ENCODE results near the gene MCM10. TPM values are rescaled to one million over a fixed set of nuclear protein-coding genes. Genes with fewer than 3 reads are reported as not detected.
A peak's percentile ranks its signal among the peaks of the same experiment; 100 is the strongest.

The MCM10 gene
- total and polyA plus RNA-seq, 10 of the 15 experiments (the other 5 are each of a cell fraction or from before 2014, with no cell fraction given): 5.8 to 35.1 (median 23.7) TPM

DNA sequence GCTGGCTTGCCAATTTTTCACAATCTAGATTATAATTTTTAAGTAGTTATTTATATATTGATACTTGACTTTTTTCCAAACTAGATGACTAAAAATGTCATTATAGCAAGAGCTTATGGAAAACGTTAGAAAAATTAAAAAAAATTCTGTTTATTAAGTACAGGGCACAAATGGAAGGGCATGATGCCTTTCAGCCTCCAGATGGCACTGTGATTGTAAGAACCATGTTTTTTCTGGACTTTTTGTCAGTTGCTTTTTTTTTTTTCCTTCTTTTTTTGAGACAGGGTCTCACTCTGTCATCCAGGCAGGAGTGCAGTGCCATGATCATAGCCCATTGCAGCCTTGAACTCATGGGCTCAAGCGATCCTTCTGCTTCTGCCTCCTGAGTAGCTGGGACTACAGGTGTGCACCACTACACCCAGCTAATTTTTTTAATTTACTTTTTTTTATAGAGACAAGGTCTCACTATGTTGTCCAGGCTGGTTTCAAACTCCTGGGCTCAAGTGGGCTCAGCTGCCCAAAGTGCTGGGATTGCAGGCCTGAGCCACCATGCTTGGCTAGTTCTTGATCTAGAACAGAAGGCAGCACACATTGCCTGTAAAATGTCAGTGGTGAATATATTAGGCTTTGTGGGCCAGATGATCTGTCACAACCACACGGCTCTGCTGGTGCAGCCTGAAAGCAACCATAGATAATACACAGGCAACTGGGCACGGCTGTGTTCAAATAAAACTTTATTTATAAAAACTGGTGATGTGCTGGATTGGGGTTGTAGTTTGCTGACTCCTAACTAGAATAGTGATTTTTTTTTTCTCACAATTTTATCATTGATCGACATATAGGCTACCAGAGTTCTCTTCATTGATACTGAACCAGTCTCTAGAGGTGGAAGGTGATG lies 45.4 kb downstream of the MCM10 start (continued):
- TF ChIP-seq, protein P1, sequence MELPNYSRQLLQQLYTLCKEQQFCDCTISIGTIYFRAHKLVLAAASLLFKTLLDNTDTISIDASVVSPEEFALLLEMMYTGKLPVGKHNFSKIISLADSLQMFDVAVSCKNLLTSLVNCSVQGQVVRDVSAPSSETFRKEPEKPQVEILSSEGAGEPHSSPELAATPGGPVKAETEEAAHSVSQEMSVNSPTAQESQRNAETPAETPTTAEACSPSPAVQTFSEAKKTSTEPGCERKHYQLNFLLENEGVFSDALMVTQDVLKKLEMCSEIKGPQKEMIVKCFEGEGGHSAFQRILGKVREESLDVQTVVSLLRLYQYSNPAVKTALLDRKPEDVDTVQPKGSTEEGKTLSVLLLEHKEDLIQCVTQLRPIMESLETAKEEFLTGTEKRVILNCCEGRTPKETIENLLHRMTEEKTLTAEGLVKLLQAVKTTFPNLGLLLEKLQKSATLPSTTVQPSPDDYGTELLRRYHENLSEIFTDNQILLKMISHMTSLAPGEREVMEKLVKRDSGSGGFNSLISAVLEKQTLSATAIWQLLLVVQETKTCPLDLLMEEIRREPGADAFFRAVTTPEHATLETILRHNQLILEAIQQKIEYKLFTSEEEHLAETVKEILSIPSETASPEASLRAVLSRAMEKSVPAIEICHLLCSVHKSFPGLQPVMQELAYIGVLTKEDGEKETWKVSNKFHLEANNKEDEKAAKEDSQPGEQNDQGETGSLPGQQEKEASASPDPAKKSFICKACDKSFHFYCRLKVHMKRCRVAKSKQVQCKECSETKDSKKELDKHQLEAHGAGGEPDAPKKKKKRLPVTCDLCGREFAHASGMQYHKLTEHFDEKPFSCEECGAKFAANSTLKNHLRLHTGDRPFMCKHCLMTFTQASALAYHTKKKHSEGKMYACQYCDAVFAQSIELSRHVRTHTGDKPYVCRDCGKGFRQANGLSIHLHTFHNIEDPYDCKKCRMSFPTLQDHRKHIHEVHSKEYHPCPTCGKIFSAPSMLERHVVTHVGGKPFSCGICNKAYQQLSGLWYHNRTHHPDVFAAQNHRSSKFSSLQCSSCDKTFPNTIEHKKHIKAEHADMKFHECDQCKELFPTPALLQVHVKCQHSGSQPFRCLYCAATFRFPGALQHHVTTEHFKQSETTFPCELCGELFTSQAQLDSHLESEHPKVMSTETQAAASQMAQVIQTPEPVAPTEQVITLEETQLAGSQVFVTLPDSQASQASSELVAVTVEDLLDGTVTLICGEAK (IDR thresholded peaks at IDR 0.05; ENCODE audit: borderline replicate concordance): peak; percentile 52
- peak; percentile 37 for TF ChIP-seq RAD21 (IDR thresholded peaks at IDR 0.05; ENCODE audit: insufficient read depth, low read depth, low read length)
- peak; percentile 39; the same call in 1 of the 2 replicates for TF ChIP-seq ZNF384 (IDR thresholded peaks at IDR 0.05; ENCODE audit: borderline replicate concordance, low read depth, low read length)
- TF ChIP-seq FOS (IDR thresholded peaks at IDR 0.05; ENCODE audit: borderline replicate concordance, extremely low read depth, insufficient read length): no peak

DNA sequence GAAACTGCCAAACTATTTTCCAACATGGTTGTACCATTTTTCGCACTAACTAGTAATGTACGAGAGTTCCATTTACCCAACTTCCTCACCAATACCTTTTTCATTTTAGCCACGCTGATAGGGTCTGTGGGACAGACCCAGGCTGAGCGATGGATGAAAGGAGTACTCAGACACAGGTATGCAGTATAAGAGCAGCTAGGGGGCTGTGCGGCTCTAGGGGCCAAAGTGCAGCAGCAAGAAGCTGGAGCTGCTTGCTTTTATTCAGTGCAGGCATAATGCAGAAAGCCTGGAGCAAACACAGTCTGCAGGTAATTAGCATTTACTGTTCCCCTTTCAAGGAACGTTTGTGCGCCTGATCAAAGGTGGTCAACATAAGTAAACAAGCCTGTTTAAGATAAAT lies 51.8 kb downstream of the MCM10 start:
- no peak overlapping the region for H3K4me3 ChIP-seq
- no peaks in the 10 kb centered on the region; a peak in 1 of 4 replicates for H3K36me3 ChIP-seq (ENCODE audit: control insufficient read depth in 2 of 2, insufficient read depth in 2 of 2, low read length in 1 of 2)
- no peak for ATAC-seq
- H4K20me1 ChIP-seq (ENCODE audit: control insufficient read depth, insufficient read depth): no peaks in the 10 kb centered on the region
- 96% methylated on average over 7 of the region's 7 CpGs for WGBS (ENCODE audit: insufficient coverage, insufficient replicate concordance, low lambda C conversion rate, missing lambda C conversion rate)
- no peaks in the 10 kb centered on the region for H3K27me3 ChIP-seq (replicated peaks in 1 of 2; ENCODE audit: control insufficient read depth in 2 of 2, insufficient read depth in 2 of 2, low read length in 1 of 2)
- POLR2A ChIA-PET: interaction anchor here (0.5 kb wide), 1 partner anchor 445 kb away, joined by 8 read pairs; no protein-coding TSS in a partner anchor
- no peak for FAIRE-seq
- H3K79me2 ChIP-seq (ENCODE audit: control insufficient read depth, insufficient read depth, low read length): no peaks in the 10 kb centered on the region
- intact Hi-C loops (cut with micrococcal nuclease; ENCODE audit: unreplicated experiment): no loop called here
- in situ Hi-C loops (cut with MboI): no loop called here
- BruUV-seq (replicated peaks): no TSS peak
- CTCF ChIA-PET: no interaction called here
- H3K9me3 ChIP-seq (replicated peaks; ENCODE audit: control insufficient read depth, insufficient read depth, low read length): no peaks in the 10 kb centered on the region
- no peak overlapping the region for H3K4me2 ChIP-seq (ENCODE audit: control insufficient read depth, insufficient read depth)
- RAD21 ChIA-PET (ENCODE audit: unreplicated experiment): no interaction called here
- H2AFZ ChIP-seq (ENCODE audit: control insufficient read depth, low read depth, low read length): no peak overlapping the region
- no peak overlapping the region for H3K27ac ChIP-seq (ENCODE audit: control insufficient read depth, insufficient read depth)
- no peak overlapping the region for H3K9ac ChIP-seq (ENCODE audit: control insufficient read depth, insufficient read depth, low read length)
- no peaks in the 10 kb centered on the region for H3K4me1 ChIP-seq (ENCODE audit: control insufficient read depth, insufficient read depth, low read length)
- SMC1A ChIA-PET (ENCODE audit: uncharacterized antibody, unreplicated experiment): no interaction called here
- no peak for DNase-seq (ENCODE audit: low read depth, low spot score)
- TF ChIP-seq, protein P2, sequence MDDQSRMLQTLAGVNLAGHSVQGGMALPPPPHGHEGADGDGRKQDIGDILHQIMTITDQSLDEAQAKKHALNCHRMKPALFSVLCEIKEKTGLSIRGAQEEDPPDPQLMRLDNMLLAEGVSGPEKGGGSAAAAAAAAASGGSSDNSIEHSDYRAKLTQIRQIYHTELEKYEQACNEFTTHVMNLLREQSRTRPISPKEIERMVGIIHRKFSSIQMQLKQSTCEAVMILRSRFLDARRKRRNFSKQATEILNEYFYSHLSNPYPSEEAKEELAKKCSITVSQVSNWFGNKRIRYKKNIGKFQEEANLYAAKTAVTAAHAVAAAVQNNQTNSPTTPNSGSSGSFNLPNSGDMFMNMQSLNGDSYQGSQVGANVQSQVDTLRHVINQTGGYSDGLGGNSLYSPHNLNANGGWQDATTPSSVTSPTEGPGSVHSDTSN (IDR thresholded peaks at IDR 0.05; ENCODE audit: insufficient replicate concordance, low read depth, low read length): no peak
- TF ChIP-seq CHD4 (IDR thresholded peaks at IDR 0.05) (no peak), EED (IDR thresholded peaks at IDR 0.05; ENCODE audit: low read depth) (no peak), YY1 (IDR thresholded peaks at IDR 0.05; ENCODE audit: low read depth, low read length) (no peak), PAX5 (IDR thresholded peaks at IDR 0.05; ENCODE audit: borderline replicate concordance, low read depth, low read length) (no peak), HDAC2 (IDR thresholded peaks at IDR 0.05) (no peak), EGR1 (IDR thresholded peaks at IDR 0.05; ENCODE audit: borderline replicate concordance in 1 of 2, low read depth in 2 of 2, low read length in 2 of 2) (no peak), RCOR1 (conservative IDR thresholded peaks at IDR 0.05; ENCODE audit: low read depth, low read length) (no peak), MTA3 (IDR thresholded peaks at IDR 0.05; ENCODE audit: borderline replicate concordance, low read length) (no peak)
- TF ChIP-seq, protein P3, sequence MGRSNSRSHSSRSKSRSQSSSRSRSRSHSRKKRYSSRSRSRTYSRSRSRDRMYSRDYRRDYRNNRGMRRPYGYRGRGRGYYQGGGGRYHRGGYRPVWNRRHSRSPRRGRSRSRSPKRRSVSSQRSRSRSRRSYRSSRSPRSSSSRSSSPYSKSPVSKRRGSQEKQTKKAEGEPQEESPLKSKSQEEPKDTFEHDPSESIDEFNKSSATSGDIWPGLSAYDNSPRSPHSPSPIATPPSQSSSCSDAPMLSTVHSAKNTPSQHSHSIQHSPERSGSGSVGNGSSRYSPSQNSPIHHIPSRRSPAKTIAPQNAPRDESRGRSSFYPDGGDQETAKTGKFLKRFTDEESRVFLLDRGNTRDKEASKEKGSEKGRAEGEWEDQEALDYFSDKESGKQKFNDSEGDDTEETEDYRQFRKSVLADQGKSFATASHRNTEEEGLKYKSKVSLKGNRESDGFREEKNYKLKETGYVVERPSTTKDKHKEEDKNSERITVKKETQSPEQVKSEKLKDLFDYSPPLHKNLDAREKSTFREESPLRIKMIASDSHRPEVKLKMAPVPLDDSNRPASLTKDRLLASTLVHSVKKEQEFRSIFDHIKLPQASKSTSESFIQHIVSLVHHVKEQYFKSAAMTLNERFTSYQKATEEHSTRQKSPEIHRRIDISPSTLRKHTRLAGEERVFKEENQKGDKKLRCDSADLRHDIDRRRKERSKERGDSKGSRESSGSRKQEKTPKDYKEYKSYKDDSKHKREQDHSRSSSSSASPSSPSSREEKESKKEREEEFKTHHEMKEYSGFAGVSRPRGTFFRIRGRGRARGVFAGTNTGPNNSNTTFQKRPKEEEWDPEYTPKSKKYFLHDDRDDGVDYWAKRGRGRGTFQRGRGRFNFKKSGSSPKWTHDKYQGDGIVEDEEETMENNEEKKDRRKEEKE (IDR thresholded peaks at IDR 0.05): no peak

Measured in GM12878 (cell line).